Cardiac muscle cell (in vitro differentiated cells and primary cell): ENCODE data around the gene ZIC4. TPM values are rescaled to one million over a fixed set of nuclear protein-coding genes. Genes with fewer than 3 reads are reported as not detected.

Source experiments
- DNase-seq, 2 donors: peaks; one replicate each; pipeline versions ENCODE4 v3.0.0 to v3.0.0-alpha.2; 2010 to 2017; ENCODE audit warnings: low read depth in 1 of 2, low spot score in 1 of 2
- H3K27ac ChIP-seq: fragments of 200-600 bp; sonication (generic); 2 replicates; pipeline ENCODE4 v1.5.1; 2016
- H3K27me3 ChIP-seq: fragments of 200-600 bp; sonication (generic); 2 replicates; pipeline ENCODE4 v1.6.0; 2016; ENCODE audit warnings: control low read depth
- H3K36me3 ChIP-seq: fragments of 200-600 bp; sonication (generic); 2 replicates; pipeline ENCODE4 v1.5.1; 2016; ENCODE audit warnings: control low read depth
- H3K4me1 ChIP-seq: fragments of 200-600 bp; sonication (generic); 2 replicates; pipeline ENCODE4 v1.8.1; 2017; ENCODE audit warnings: low read depth, mild to moderate bottlenecking, mixed run types
- H3K4me3 ChIP-seq: fragments of 200-600 bp; sonication (generic); 2 replicates; pipeline ENCODE4 v1.5.1; 2016; ENCODE audit warnings: mild to moderate bottlenecking
- H3K9me3 ChIP-seq: fragments of 200-600 bp; sonication (generic); 2 replicates; pipeline ENCODE4 v1.5.1; 2017; ENCODE audit warnings: low read depth, mild to moderate bottlenecking, control low read depth
- polyA plus RNA-seq: library from polyadenylated mRNA; unstranded; fragments of >200 nt; fragmentation: Nextera tagmentation; extraction: Ambion mirVana; gene quantifications from 2 replicates; pipeline ENCODE4 v1.2.1, GENCODE V29; 2016
- total RNA-seq: library from RNA; depleted of rRNA; stranded (reverse); fragments of >200 nt; gene quantifications from 2 replicates; pipeline ENCODE4 v1.2.3, GENCODE V29; 2016
- TF ChIP-seq, protein P1 (sequence below): IDR thresholded peaks from 2 replicates; pipeline ENCODE4 v1.5.1; 2012; ENCODE audit warnings: low read depth, mild to moderate bottlenecking, low read length

ZIC4 gene
- total and polyA plus RNA-seq, 2 experiments from 2014 or later = not detected

DNA sequence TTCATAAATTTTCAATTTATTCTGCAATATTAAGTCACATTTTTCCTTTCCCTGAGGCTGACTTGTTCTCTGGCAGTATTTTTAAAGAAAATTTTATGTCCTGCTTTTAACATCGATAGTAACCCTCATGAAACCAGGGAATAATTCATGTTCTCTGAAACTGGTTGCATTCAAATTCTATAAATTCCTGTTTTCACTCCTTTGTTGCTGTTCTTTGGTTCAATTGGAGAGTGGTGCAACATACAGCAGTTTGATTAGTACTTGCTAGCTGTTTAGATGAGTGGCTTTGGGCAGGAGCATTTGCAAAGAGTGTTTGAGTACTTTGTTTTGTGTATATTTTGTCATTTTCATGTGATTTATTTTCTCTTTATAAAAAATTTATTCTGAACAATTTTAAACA is 22.0 kb upstream of the ZIC4 start:
- H3K36me3 ChIP-seq = no peaks in the 10 kb centered on the region
- H3K27ac ChIP-seq = no peak overlapping the region
- H3K4me3 ChIP-seq = no peak overlapping the region
- peaks cover 99% of the 10 kb centered on the region for H3K27me3 ChIP-seq
- no peaks in the 10 kb centered on the region for H3K9me3 ChIP-seq
- TF ChIP-seq, protein P1, sequence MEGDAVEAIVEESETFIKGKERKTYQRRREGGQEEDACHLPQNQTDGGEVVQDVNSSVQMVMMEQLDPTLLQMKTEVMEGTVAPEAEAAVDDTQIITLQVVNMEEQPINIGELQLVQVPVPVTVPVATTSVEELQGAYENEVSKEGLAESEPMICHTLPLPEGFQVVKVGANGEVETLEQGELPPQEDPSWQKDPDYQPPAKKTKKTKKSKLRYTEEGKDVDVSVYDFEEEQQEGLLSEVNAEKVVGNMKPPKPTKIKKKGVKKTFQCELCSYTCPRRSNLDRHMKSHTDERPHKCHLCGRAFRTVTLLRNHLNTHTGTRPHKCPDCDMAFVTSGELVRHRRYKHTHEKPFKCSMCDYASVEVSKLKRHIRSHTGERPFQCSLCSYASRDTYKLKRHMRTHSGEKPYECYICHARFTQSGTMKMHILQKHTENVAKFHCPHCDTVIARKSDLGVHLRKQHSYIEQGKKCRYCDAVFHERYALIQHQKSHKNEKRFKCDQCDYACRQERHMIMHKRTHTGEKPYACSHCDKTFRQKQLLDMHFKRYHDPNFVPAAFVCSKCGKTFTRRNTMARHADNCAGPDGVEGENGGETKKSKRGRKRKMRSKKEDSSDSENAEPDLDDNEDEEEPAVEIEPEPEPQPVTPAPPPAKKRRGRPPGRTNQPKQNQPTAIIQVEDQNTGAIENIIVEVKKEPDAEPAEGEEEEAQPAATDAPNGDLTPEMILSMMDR = no peak
- DNase-seq = no peak
- no peaks in the 10 kb centered on the region for H3K4me1 ChIP-seq

DNA sequence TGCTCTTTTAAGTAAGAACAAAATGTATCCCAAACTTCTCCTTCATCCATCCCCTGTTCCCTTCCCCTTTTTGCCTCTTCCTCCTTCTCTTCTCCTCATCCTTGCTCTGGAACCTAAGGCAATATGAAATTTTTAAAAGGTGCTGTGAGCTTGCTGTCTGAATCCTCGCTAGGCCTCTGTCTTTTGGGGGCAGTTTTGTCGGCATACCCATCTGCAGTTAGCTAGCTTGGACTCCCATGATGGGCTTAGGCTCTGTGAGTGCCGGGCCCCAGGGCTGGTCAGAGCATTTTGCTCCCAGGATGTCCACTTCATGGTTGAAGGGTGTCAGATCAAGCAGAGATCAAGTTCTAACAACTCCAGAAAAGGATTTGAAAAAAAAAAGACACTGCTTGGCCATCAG is 21.4 kb upstream of the ZIC4 start:
- peaks cover 99% of the 10 kb centered on the region for H3K27me3 ChIP-seq

DNA sequence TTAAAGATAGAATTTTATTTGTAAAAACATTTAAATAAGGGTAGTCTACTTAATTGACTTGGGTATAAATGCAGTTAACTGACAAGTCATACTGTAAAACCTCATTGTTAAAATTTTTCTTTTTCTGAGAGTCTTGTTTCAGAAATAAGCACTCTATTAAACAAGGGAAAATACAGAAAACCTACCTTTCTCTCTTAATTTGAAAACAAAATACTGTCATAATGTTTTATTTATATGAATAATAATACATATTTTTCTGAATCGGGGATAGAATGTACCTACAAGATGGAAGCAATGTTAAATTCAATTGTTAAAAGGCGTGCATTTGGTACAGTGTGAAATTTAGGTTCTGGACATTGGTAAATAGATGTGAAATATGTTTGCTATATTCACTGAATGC is 20.6 kb upstream of the ZIC4 start:
- Histone ChIP-seq H3K27ac (no peak overlapping the region), H3K4me3 (no peak overlapping the region), H3K36me3 (no peaks in the 10 kb centered on the region), H3K4me1 (no peaks in the 10 kb centered on the region), H3K9me3 (no peaks in the 10 kb centered on the region), H3K27me3 (peaks cover 100% of the 10 kb centered on the region)
- TF ChIP-seq, protein P1 = no peak
- no peak for DNase-seq

More for the DNA sequence above, 21.4 kb upstream of the ZIC4 start:
- Histone ChIP-seq H3K36me3 (no peaks in the 10 kb centered on the region), H3K4me3 (no peak overlapping the region), H3K27ac (no peak overlapping the region), H3K4me1 (no peaks in the 10 kb centered on the region), H3K9me3 (no peaks in the 10 kb centered on the region)
- TF ChIP-seq, protein P1 = no peak
- no peak for DNase-seq

DNA sequence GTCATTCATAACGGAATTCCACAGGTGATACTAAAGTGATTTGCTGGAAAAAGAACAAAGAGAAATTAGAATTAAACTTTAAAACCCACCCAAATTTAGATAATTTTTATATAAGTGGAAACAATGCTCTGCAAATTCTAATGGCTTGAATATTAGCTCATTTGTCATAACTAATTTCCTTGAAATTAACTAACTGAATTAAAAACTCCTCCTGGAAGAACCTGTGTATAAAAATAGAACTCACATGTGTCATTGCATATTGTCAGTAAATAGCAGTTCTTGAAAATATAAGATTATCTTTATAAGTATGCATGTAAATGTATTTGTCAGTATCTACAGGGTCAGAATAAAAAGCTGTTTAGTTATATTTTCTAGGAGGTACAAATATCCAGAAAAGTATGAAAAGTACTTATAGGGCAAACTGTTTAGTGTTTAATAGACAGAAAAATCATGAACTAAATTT is 19.1 kb upstream of the ZIC4 start:
- H3K36me3 ChIP-seq = no peaks in the 10 kb centered on the region
- DNase-seq = no peak
- H3K4me1 ChIP-seq = no peaks in the 10 kb centered on the region
- TF ChIP-seq, protein P1 = no peak
- no peak overlapping the region for H3K27ac ChIP-seq
- H3K27me3 ChIP-seq = peaks cover 100% of the 10 kb centered on the region
- H3K9me3 ChIP-seq = no peaks in the 10 kb centered on the region
- no peak overlapping the region for H3K4me3 ChIP-seq

DNA sequence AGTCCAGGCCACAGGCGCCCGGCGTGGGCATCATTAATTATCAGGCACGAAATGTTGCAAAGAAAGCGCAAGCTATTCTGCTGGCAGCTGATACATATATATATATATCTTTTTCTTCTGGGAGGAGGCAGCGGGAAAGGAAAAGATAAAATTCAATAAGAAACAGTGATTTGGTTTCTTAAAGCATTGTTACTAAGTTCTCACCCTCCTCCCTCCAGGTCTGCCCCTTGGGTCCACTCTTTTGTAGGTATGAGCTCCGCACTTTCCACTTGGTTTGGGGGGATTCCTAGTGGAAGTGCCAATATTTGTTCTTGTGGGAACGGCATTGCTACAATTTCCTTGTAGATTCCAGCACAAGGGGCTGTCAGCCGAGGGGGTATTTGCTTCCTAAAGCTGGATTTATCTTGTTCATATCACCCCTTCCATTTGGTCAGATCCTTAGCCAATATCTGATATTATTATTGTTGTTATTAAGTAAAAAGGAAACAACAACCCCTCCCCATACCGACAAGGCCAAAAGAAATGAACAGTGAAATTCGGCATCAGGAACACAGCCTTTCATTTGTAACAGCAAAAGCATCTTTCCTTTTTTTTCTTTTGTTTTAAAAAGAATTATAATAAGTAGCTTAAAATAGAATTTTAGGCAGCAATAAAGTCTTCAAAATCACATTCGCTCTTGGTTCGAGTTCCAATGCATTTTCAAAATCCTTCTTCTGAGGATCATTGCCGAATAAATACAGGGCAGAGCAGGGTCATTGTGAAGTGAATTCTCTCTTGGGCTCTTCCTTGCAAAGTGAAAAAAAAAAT is 18.4 kb upstream of the ZIC4 start:
- Histone ChIP-seq H3K27me3 (peaks cover 100% of the 10 kb centered on the region), H3K4me3 (no peak overlapping the region)
- DNase-seq = no peak

More for the DNA sequence above, 18.4 kb upstream of the ZIC4 start:
- Histone ChIP-seq H3K9me3 (no peaks in the 10 kb centered on the region), H3K4me1 (no peaks in the 10 kb centered on the region), H3K36me3 (no peaks in the 10 kb centered on the region), H3K27ac (no peak overlapping the region)
- TF ChIP-seq, protein P1 = no peak
